ENCODE results near the gene CEACAM3.

The CEACAM3 gene

DNA sequence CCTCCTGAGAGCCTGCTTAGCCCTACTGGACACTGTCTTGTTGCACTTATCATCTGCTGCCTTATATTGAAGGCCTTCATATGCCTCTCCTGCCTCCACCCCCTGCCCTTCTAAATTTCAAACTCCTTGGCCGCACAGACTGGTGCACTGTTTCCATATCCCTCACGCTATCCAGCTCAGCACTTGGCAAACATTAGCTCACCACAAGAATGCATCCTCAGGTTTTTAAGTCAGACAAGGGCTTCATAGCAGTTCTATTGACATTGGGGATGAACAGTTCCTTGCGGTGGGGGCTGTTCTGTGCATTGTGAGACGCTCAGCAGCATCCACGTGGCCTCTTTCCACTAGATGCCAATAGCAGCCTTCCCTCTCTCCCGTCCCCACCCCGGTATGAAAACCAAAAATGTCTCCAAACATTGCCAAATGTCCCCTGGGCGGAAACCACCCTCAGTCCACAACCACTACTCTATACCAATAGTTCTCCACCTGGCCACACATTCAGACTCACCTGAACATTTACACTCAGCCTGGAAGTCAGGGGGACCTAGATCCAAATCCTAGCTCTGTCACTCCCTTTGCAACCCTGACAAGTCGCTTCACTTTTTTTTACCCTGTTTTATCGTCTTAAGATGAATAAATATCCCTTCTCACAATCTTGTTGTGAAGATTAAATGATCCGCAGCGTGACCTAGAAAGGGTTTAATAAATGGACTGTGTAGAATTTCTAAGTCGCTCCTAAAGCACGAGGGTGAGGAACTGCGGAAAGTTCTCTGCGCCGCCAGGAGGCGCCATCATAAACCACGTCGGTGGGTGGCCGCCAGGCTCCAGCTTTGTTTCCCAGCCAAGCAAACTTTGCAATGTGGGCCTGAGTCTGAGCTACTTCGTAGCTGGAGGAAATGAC is 3.6 kb upstream of the CEACAM3 start:
- DNase-seq (ENCODE audit: low read depth in 2 of 2), result no peak

DNA sequence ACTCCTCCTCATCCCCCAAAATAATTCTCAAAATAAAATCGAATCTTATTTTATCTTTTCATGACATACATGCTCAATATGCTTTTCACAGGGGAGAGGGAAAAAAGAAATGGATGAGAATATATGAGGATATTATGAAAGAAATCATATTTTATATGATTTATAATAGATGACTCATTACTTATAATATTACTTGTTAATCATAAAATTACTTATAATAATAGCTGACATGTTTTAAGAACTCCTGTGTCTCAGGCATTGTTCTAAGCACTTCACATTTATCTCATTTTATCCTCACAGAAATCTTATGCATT is 3.0 kb upstream of the CEACAM3 start:
- no peak for DNase-seq (ENCODE audit: low read depth in 2 of 2)

- no peak for DNase-seq (ENCODE audit: low read depth in 2 of 2)
Measured at GRCh38 chr19:41795031-41795461, 1.3 kb upstream of the CEACAM3 start.

DNA sequence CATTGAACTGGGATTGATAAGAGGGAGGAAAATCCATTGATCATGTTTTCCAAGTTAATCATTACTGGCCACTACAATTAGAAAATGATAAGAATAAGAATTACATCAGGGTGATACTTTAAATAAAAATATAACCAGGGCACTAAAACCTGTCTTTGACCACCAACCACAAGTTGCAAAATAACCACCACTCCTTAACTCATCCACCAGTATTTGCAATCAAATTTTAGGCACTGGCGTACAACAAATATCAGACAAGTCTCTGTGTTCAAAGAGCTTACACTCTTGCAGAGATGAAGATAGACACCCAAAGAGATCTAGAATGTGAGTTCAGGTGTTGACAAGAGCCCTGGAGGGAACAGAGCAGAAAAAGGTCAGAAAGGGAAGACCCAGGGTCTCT is 514 bp downstream of the CEACAM3 start:
- DNase-seq (ENCODE audit: low read depth in 2 of 2), result no peak

GRCh38 chr19:41799444-41800000 is 3.1 kb downstream of the CEACAM3 start:
- no peak for DNase-seq (ENCODE audit: low read depth in 2 of 2)

DNA sequence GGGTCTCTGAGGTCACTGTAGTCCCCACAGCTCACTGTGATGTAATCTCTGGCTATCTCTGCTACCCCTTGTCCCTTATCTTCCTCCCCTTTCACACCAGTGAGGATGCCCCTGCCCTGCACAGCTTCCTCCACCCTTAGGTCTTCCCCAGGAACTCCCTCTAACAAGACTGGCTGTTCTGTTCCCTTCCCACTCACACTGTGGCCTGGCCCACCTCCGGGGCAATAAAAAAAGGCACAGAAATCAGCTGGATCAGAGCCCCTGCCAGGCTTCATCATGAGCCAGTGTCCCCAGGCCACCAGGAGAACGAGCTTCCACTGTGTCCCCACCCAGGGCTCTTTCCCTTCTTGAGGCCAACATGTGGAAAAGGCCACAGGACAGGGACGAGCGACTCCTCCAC is 4.6 kb downstream of the CEACAM3 start:
- no peak for DNase-seq (ENCODE audit: low read depth in 2 of 2)

GRCh38 chr19:41801792-41802211 is 5.4 kb downstream of the CEACAM3 start:
- no peak for DNase-seq (ENCODE audit: low read depth in 2 of 2)

DNA sequence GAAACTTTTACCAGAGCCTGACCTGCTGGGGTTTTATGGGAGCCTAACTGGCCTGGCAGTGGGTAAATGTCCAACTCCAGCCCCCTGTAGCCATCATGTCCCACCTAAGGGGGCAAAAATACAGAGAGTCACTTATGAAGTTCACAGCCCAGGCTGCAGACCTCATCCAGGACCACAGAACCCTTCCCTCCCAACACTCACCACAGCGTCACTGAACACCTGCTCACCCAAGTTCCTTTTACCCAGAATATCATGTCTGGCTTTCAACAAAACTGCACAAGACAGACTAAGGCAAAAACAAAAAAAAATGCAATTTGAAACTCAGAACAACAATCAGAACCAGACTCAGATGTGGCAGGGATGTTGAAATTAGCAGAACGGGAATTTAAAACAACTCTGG is 6.4 kb downstream of the CEACAM3 start:
- DNase-seq (ENCODE audit: low read depth in 2 of 2), result no peak

DNA sequence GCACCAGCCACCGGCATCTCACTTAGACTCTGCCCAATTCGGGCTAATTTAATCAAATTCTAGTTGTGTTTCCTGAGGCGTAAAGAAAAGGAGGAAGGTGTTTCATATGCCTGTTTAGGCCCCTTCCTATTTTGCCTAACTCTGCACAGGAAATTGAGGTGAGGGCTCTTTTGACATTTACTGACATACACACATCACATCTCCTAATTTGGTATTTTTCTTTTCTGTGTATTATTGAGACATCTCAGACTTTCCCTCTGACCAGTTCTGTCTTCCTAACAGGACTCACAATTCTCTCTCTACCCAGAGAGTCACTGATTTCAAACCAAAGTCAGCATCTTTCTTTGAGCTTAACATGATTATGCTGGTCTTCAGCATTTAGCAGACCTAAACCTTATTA is 7.9 kb downstream of the CEACAM3 start:
- no peak for DNase-seq (ENCODE audit: low read depth in 2 of 2)

DNA sequence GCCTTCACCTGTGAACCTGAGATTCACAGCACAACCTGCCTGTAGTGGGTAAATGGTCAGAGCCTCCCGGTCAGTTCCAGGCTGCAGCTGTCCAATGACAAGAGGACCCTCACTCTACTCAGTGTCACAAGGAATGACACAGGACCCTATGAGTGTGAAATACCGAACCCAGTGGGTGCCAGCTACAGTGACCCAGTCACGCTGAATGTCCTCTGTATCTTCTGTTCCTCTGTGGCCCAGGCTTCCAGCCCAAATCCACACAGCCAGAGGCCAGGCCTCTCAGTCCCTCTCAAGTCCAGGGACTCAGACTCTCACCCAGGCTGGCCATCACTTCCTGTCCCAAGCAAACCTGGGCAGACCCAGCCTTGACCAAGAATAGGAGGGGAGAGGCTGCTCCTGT is 10.8 kb downstream of the CEACAM3 start:
- DNase-seq (ENCODE audit: low read depth in 2 of 2), result no peak

- no peak for DNase-seq (ENCODE audit: low read depth in 2 of 2)
Measured at GRCh38 chr19:41808663-41809566, 12.5 kb downstream of the CEACAM3 start.

GRCh38 chr19:41810301-41810700 is 13.9 kb downstream of the CEACAM3 start:
- DNase-seq (ENCODE audit: low read depth in 2 of 2), result no peak

GRCh38 chr19:41811036-41811435 is 14.6 kb downstream of the CEACAM3 start:
- DNase-seq (ENCODE audit: low read depth in 2 of 2), result no peak

DNA sequence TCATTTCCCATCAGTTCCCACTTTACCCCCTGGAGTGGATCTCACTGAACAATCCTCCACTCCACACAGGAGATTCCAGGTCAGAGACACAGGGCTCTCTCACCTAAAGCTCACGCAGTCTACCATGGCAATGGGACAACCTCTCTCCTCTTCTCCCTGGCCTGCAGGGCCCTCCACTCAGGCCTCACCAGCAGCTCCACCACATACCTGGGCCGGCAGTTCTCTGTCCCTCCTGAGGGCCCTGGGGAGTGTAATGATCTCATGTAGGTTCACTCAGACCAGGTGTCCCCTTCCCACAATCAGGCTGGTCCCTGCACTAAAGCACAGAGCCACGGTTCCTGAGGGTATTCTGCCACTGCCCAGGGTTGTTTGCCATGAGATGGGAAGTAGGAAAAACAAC is 15.6 kb downstream of the CEACAM3 start:
- DNase-seq (ENCODE audit: low read depth in 2 of 2), result no peak

GRCh38 chr19:41813911-41814310 is 17.5 kb downstream of the CEACAM3 start:
- no peak for DNase-seq (ENCODE audit: low read depth in 2 of 2)

GRCh38 chr19:41815301-41815700 is 18.9 kb downstream of the CEACAM3 start:
- DNase-seq (ENCODE audit: low read depth in 2 of 2), result no peak

GRCh38 chr19:41816761-41817160 is 20.4 kb downstream of the CEACAM3 start:
- no peak for DNase-seq (ENCODE audit: low read depth in 2 of 2)

GRCh38 chr19:41821003-41821735 is 24.8 kb downstream of the CEACAM3 start:
- DNase-seq (ENCODE audit: low read depth in 2 of 2), result no peak

- no peak for DNase-seq (ENCODE audit: low read depth in 2 of 2)
Measured at GRCh38 chr19:41837981-41838708, 41.8 kb downstream of the CEACAM3 start.

DNA sequence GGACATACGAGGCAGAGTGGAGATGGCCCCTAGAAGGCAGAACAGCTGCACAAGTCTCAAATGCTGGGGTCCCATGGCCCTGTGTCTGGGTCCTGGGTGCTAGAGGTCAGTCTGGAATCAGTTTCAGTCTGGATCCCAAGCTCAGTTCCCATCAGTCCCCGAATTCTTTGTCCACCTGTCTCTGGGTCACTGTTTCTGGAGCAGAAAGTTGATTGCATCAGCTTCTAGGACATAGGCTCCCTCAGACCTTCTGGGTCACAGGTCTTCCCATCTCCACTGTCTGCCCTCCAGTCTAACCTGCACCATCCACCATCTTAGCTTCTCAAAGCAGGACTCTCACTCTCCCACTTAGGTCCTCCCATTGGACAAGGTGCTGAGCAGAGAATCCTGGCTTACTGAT is 42.8 kb downstream of the CEACAM3 start:
- no peak for DNase-seq (ENCODE audit: low read depth in 2 of 2)

DNA sequence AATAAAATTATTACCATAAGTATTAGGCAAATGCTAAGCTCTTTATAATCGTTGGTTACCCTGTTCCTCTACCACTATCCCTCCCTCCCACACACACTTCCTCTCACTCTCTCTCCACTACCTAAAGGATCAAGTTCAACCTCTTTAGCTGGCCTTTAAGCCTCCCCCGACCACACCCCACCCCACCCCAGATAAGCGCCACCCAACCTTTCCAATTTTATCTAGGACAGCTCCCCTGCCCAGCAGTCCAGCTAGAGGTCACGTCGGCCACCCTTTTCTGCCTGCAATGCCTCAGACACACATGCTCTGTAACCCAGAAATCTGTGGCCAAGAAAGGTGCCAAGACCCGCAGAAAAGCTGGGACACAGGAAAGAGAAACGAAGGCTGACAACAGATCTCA is 47.0 kb downstream of the CEACAM3 start:
- DNase-seq (ENCODE audit: low read depth in 2 of 2), result no peak

Data from fibroblast of skin of left quadriceps (primary cell).